Measurements from ENCODE around the gene DDX4.

DDX4 gene

GRCh38 chr5:55829956-55830355, 92.1 kb downstream of the DDX4 start:
- no peak for DNase-seq

GRCh38 chr5:55832446-55832845, 94.6 kb downstream of the DDX4 start:
- DNase-seq: no peak

- DNase-seq: no peak
These were observed 98.3 kb downstream of the DDX4 start for GRCh38 chr5:55836191-55836590.

GRCh38 chr5:55841976-55842375, 104.1 kb downstream of the DDX4 start:
- no peak for DNase-seq

GRCh38 chr5:55847837-55848236, 110.0 kb downstream of the DDX4 start:
- DNase-seq: no peak

GRCh38 chr5:55848783-55849182, 110.9 kb downstream of the DDX4 start:
- DNase-seq: no peak

GRCh38 chr5:55850839-55851674, 113.2 kb downstream of the DDX4 start, which contains the start of gene IL31RA:
IL31RA (plus strand) TSS chr5:55851357; CDS start chr5:55851571, 214 bp downstream.
- DNase-seq: no peak

GRCh38 chr5:55851675-55851979, 113.8 kb downstream of the DDX4 start:
- no peak for DNase-seq

- no peak for DNase-seq
These were observed 114.6 kb downstream of the DDX4 start for GRCh38 chr5:55852503-55852902.

GRCh38 chr5:55853041-55853670, 115.3 kb downstream of the DDX4 start:
- no peak for DNase-seq

- no peak for DNase-seq
These were observed 116.0 kb downstream of the DDX4 start for GRCh38 chr5:55853818-55854217.

- no peak for DNase-seq
These were observed 117.6 kb downstream of the DDX4 start for GRCh38 chr5:55855509-55855908.

GRCh38 chr5:55856516-55857246, 118.8 kb downstream of the DDX4 start:
- DNase-seq: no peak

GRCh38 chr5:55857247-55857640, 119.4 kb downstream of the DDX4 start:
- DNase-seq: no peak

GRCh38 chr5:55858104-55858503, 120.2 kb downstream of the DDX4 start:
- DNase-seq: no peak

GRCh38 chr5:55860288-55860687, 122.4 kb downstream of the DDX4 start:
- no peak for DNase-seq

GRCh38 chr5:55860709-55861108, 122.8 kb downstream of the DDX4 start:
- DNase-seq: no peak

- no peak for DNase-seq
These were observed 127.0 kb downstream of the DDX4 start for GRCh38 chr5:55864606-55865541.

- no peak for DNase-seq
These were observed 128.0 kb downstream of the DDX4 start for GRCh38 chr5:55865831-55866230.

- DNase-seq: no peak
These were observed 128.6 kb downstream of the DDX4 start for GRCh38 chr5:55866485-55866884.

All from NCI-H1417 treated with DMSO at 0.1 percent for 48 hours (cell line).